GM18498 (cell line): Measurements from ENCODE around the gene USP14.
A peak's percentile ranks its signal among the peaks of the same experiment; 100 is the strongest.
"Not testable (repeated sequence)": the region's sequence is repeated elsewhere in the genome, so short reads cannot be mapped to it uniquely, and the experiment has no call there.

Experiments
- ATAC-seq: cut with Tn5 transposase; IDR thresholded peaks from one replicate; pipeline ENCODE4 v1.9.1; 2021; ENCODE audit warnings: mild to moderate bottlenecking, moderate library complexity; ENCODE audit not compliant: unreplicated experiment

USP14 gene

GRCh38 chr18:158128-159036 lies at the start of gene USP14:
Gene USP14 (plus strand): TSS chr18:158557. CDS start chr18:158699, 142 bp downstream.
- ATAC-seq, result peak; percentile 92

- ATAC-seq, result peak; percentile 19
Observed at GRCh38 chr18:108665-109063, 49.7 kb upstream of the USP14 start.

GRCh38 chr18:109130-109921 lies 49.0 kb upstream of the USP14 start:
- ATAC-seq, result peak; percentile 17

- not testable (repeated sequence) for ATAC-seq
Observed at GRCh38 chr18:109922-110261, 48.5 kb upstream of the USP14 start.

- ATAC-seq, result not testable (repeated sequence)
Observed at GRCh38 chr18:110351-111201, 47.8 kb upstream of the USP14 start.

- ATAC-seq, result no peak
Observed at GRCh38 chr18:111306-112014, 46.9 kb upstream of the USP14 start.

GRCh38 chr18:112015-112733 lies 46.2 kb upstream of the USP14 start:
- not testable (repeated sequence) for ATAC-seq

- ATAC-seq, result not testable (repeated sequence)
Observed at GRCh38 chr18:120539-121260, 37.7 kb upstream of the USP14 start.

GRCh38 chr18:135045-135444 lies 23.3 kb upstream of the USP14 start:
- no peak for ATAC-seq

- no peak for ATAC-seq
Observed at GRCh38 chr18:136433-136832, 21.9 kb upstream of the USP14 start.

GRCh38 chr18:137327-137726 lies 21.0 kb upstream of the USP14 start:
- ATAC-seq, result no peak

- no peak for ATAC-seq
Observed at GRCh38 chr18:140670-141266, 17.6 kb upstream of the USP14 start.

GRCh38 chr18:142624-143296 lies 15.6 kb upstream of the USP14 start:
- not testable (repeated sequence) for ATAC-seq

- ATAC-seq, result no peak
Observed at GRCh38 chr18:148841-149240, 9.5 kb upstream of the USP14 start.

- ATAC-seq, result no peak
Observed at GRCh38 chr18:154151-154550, 4.2 kb upstream of the USP14 start.

- ATAC-seq, result no peak
Observed at GRCh38 chr18:155688-156087, 2.7 kb upstream of the USP14 start.

- no peak for ATAC-seq
Observed at GRCh38 chr18:156514-157230, 1.7 kb upstream of the USP14 start.
